Esophagus muscularis mucosa (tissue), 3 donors: ENCODE measurements around the gene SNAP47.

Source experiments
- CTCF ChIP-seq, 3 experiments: fragments of 200-600 bp in 2 of 3; fragments of 450-650 bp in 1 of 3; sonication (generic) in 2 of 3; IDR thresholded peaks; one replicate each; pipeline ENCODE4 v1.5.1; 2017 to 2019; ENCODE audit warnings: antibody characterized with exemption in 3 of 3, mild to moderate bottlenecking in 2 of 3, moderate library complexity in 1 of 3
- POLR2A ChIP-seq: fragments of 450-650 bp; IDR thresholded peaks from one replicate; pipeline ENCODE4 v1.6.1; 2017; ENCODE audit warnings: antibody characterized with exemption, moderate library complexity, mild to moderate bottlenecking, low read depth
- POLR2AphosphoS5 ChIP-seq, 2 donors: sonication (generic); formaldehyde crosslinking; IDR thresholded peaks; one replicate each; pipeline ENCODE4 v1.6.1; 2017; ENCODE audit warnings: antibody characterized with exemption in 2 of 2

GRCh38 chr1:227769047-227769935 lies 34.1 kb downstream of the SNAP47 start:
- TF ChIP-seq CTCF (IDR thresholded peaks at IDR 0.05) (no peak), POLR2A (no peak), POLR2AphosphoS5 (IDR thresholded peaks at IDR 0.05) (no peak)
